Osteoblast (primary cell): ENCODE results near the gene BRMS1L. TPM values are rescaled to one million over a fixed set of nuclear protein-coding genes. Genes with fewer than 3 reads are reported as not detected.

ENCODE experiments used
- DNase-seq: peaks from one replicate; pipeline ENCODE4 v3.0.0; 2011; ENCODE audit warnings: low spot score, mixed read lengths; ENCODE audit not compliant: insufficient read length; ENCODE audit errors: missing footprints
- H2AFZ ChIP-seq: 2 replicates; pipeline ENCODE4 v1.6.0; 2011; ENCODE audit warnings: mild to moderate bottlenecking, low read length
- H3K27ac ChIP-seq: 2 replicates; pipeline ENCODE4 v1.5.1; 2011; ENCODE audit warnings: mild to moderate bottlenecking, low read depth, low read length, moderate library complexity
- H3K27me3 ChIP-seq: 2 replicates; pipeline ENCODE4 v1.6.0; 2012; ENCODE audit warnings: mild to moderate bottlenecking, control low read depth, inconsistent platforms, low read length, moderate library complexity; ENCODE audit not compliant: insufficient read depth
- H3K36me3 ChIP-seq: 2 replicates; pipeline ENCODE4 v1.5.1; 2011; ENCODE audit warnings: mild to moderate bottlenecking, low read length, control low read depth, moderate library complexity; ENCODE audit not compliant: insufficient read depth
- H3K4me1 ChIP-seq: 2 replicates; pipeline ENCODE4 v1.5.1; 2011; ENCODE audit warnings: mild to moderate bottlenecking, low read length, control low read depth, moderate library complexity; ENCODE audit not compliant: insufficient read depth
- H3K4me2 ChIP-seq: 2 replicates; pipeline ENCODE4 v1.6.0; 2011; ENCODE audit warnings: mild to moderate bottlenecking, low read length; ENCODE audit not compliant: insufficient read depth
- H3K4me3 ChIP-seq: fragments of 200-600 bp; sonication (generic); 3 replicates; pipeline ENCODE4 v1.5.1; 2012; ENCODE audit warnings: mild to moderate bottlenecking, low read length, inconsistent platforms; ENCODE audit not compliant: insufficient read depth
- H3K79me2 ChIP-seq: 2 replicates; pipeline ENCODE4 v1.6.0; 2012; ENCODE audit warnings: mild to moderate bottlenecking, low read length, control low read depth, inconsistent platforms; ENCODE audit not compliant: insufficient read depth
- H3K9me3 ChIP-seq: 2 replicates; pipeline ENCODE4 v1.5.1; 2011; ENCODE audit warnings: low read depth, low read length, control low read depth
- H4K20me1 ChIP-seq: 2 replicates; pipeline ENCODE4 v1.6.0; 2012; ENCODE audit warnings: mild to moderate bottlenecking, low read length, control low read depth; ENCODE audit not compliant: insufficient read depth
- CTCF ChIP-seq: IDR thresholded peaks from 2 replicates; pipeline ENCODE4 v1.5.1; 2011; ENCODE audit warnings: mild to moderate bottlenecking, low read depth, low read length, moderate library complexity; ENCODE audit errors: extremely low read depth
- total RNA-seq: library from RNA; depleted of rRNA; stranded (reverse); fragments of >200 nt; gene quantifications from 2 replicates; pipeline ENCODE4 v1.2.3, GENCODE V29; 2012

Gene BRMS1L
- total RNA-seq, 1 donor: 3.6 TPM

GRCh38 chr14:35915185-35915584 is 89.0 kb downstream of the BRMS1L start:
- H3K27ac ChIP-seq: no peak overlapping the region
- H3K9me3 ChIP-seq: no peaks in the 10 kb centered on the region
- H4K20me1 ChIP-seq: no peaks in the 10 kb centered on the region
- H3K4me2 ChIP-seq: no peak overlapping the region
- H3K27me3 ChIP-seq: no peaks in the 10 kb centered on the region
- no peaks in the 10 kb centered on the region for H3K36me3 ChIP-seq
- H3K4me3 ChIP-seq: no peak overlapping the region
- no peak for TF ChIP-seq CTCF
- no peaks in the 10 kb centered on the region for H3K79me2 ChIP-seq
- H3K4me1 ChIP-seq: no peaks in the 10 kb centered on the region
- DNase-seq: no peak
- no peak overlapping the region for H2AFZ ChIP-seq

- Histone ChIP-seq H3K9me3 (no peaks in the 10 kb centered on the region), H3K4me2 (no peak overlapping the region), H4K20me1 (no peaks in the 10 kb centered on the region), H2AFZ (no peak overlapping the region), H3K27ac (no peak overlapping the region), H3K4me1 (no peaks in the 10 kb centered on the region), H3K36me3 (no peaks in the 10 kb centered on the region), H3K4me3 (no peak overlapping the region), H3K79me2 (no peaks in the 10 kb centered on the region), H3K27me3 (no peaks in the 10 kb centered on the region)
- no peak for DNase-seq
- TF ChIP-seq CTCF: no peak
Observed at GRCh38 chr14:35915775-35916174, 89.6 kb downstream of the BRMS1L start.

Other genes with a start within 250 kb of the BRMS1L start
- gene RALGAPA1, start 17.0 kb upstream of the BRMS1L start, total RNA-seq: 39.1 and 45.7 TPM in 2 replicates